HUES6 (cell line): ENCODE results near the gene ABCD3.
"Not testable (repeated sequence)": the region's sequence is repeated elsewhere in the genome, so short reads cannot be mapped to it uniquely, and the experiment has no call there.

ENCODE experiments used
- H3K27ac ChIP-seq: 2 replicates; pipeline ENCODE4 v1.7.0; 2013; ENCODE audit warnings: low read depth, mild to moderate bottlenecking, low read length, inconsistent platforms
- H3K27me3 ChIP-seq: 2 replicates; pipeline ENCODE4 v1.6.1; 2013; ENCODE audit warnings: low read length; ENCODE audit not compliant: control insufficient read depth, insufficient read depth
- H3K36me3 ChIP-seq: 2 replicates; pipeline ENCODE4 v1.6.1; 2013; ENCODE audit warnings: low read length; ENCODE audit not compliant: control insufficient read depth, insufficient read depth
- H3K4me1 ChIP-seq: 2 replicates; pipeline ENCODE4 v1.6.1; 2013; ENCODE audit warnings: low read length; ENCODE audit not compliant: control insufficient read depth, insufficient read depth
- H3K4me3 ChIP-seq: 2 replicates; pipeline ENCODE4 v1.5.1; 2013; ENCODE audit warnings: low read depth, low read length
- H3K9ac ChIP-seq: one replicate; pipeline ENCODE4 v1.6.1; 2013; ENCODE audit warnings: mild to moderate bottlenecking, low read length
- H3K9me3 ChIP-seq: 2 replicates; pipeline ENCODE4 v1.6.1; 2013; ENCODE audit warnings: low read depth, low read length; ENCODE audit not compliant: control insufficient read depth, insufficient read depth

Gene ABCD3

DNA sequence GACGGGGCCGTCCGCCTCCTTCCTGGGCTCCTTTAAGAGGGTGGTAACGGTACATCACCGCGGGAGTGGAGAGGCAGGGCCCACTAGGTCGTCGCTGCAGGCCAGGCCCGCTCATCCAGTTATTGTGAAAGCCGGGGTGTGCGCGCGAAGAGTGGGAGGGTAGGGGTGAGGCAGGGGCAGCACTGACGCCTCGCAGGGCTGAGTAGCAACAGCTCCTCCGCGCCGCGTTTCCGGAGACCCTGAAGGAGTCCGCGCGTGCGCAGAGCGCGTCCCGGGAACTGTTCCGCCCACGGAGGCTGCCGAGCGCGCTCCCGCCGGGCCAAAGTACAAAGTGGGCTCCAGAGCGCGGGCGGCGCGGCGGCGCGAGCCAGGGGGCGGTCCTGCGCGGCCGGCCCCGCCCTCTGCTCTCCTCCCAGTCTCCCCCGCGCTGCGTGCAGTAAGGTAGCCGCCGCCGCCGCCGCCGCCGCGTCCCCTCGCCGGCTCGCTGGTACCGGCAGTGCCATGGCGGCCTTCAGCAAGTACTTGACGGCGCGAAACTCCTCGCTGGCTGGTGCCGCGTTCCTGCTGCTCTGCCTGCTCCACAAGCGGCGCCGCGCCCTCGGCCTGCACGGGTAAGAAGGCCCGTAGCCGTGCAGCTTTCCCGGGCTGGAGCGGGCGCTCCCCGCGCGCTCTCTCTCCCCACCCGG lies at the start of gene ABCD3:
Gene ABCD3 (plus strand): TSS at position 412 of the 686 bp plus-strand sequence. CDS start 90 bp downstream, at position 502.
- H3K4me3 ChIP-seq = peak within 1 kb of the TSS; percentile 80
- no peaks in the 10 kb centered on the region for H3K36me3 ChIP-seq
- H3K9ac ChIP-seq = peak within 1 kb of the TSS; percentile 92
- no peaks in the 10 kb centered on the region for H3K9me3 ChIP-seq
- peak within 1 kb of the TSS; percentile 83; the same call in 1 of the 2 replicates for H3K27ac ChIP-seq
- H3K27me3 ChIP-seq = no peaks in the 10 kb centered on the region
- H3K4me1 ChIP-seq = peaks cover 9% of the 10 kb centered on the region; the same call in 1 of the 2 replicates

- H3K27me3 ChIP-seq = not testable (repeated sequence)
Measured at GRCh38 chr1:94372771-94373170, 45.4 kb upstream of the ABCD3 start.

GRCh38 chr1:94373311-94373710 lies 44.9 kb upstream of the ABCD3 start:
- peaks cover 11% of the 10 kb centered on the region for H3K9me3 ChIP-seq
- H3K27ac ChIP-seq, H3K4me1 ChIP-seq, H3K4me3 ChIP-seq, H3K9ac ChIP-seq, H3K27me3 ChIP-seq, H3K36me3 ChIP-seq: not testable (repeated sequence)

More at GRCh38 chr1:94372771-94373170, 45.4 kb upstream of the ABCD3 start:
- H3K27ac ChIP-seq, H3K9ac ChIP-seq, H3K36me3 ChIP-seq, H3K4me1 ChIP-seq, H3K4me3 ChIP-seq: not testable (repeated sequence)
- peaks cover 11% of the 10 kb centered on the region for H3K9me3 ChIP-seq

- not testable (repeated sequence) for H3K36me3 ChIP-seq, H3K27ac ChIP-seq, H3K9ac ChIP-seq, H3K27me3 ChIP-seq, H3K4me3 ChIP-seq, H3K9me3 ChIP-seq, H3K4me1 ChIP-seq
Measured at GRCh38 chr1:94375666-94376065, 42.5 kb upstream of the ABCD3 start.

- not testable (repeated sequence) for H3K4me1 ChIP-seq, H3K27ac ChIP-seq, H3K9ac ChIP-seq, H3K27me3 ChIP-seq, H3K36me3 ChIP-seq, H3K4me3 ChIP-seq, H3K9me3 ChIP-seq
Measured at GRCh38 chr1:94378493-94378892, 39.7 kb upstream of the ABCD3 start.

DNA sequence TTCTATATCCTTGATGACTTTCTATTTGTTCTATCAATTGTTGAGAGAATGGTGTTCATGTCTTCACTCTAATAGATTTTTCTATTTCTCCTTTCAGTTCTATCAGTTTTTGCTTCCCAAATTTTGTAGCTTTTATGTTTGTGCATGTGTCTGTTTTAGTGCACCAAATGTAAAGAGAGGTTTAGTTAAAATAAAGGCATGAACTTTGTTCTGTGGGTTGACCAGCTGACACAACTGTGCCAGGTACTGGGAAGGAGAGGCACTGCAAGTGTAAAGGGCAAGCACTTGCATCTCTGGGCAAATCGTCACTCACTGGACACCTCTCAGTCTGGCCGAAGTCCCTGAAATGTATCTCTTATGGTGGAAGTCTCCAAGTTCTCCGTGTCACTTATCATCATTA lies 38.6 kb upstream of the ABCD3 start:
- Histone ChIP-seq H3K9me3 (no peaks in the 10 kb centered on the region), H3K27ac (no peak overlapping the region), H3K4me1 (no peaks in the 10 kb centered on the region; the same call in 1 of the 2 replicates), H3K9ac (no peak overlapping the region), H3K36me3 (no peaks in the 10 kb centered on the region), H3K27me3 (no peaks in the 10 kb centered on the region), H3K4me3 (no peak overlapping the region)

DNA sequence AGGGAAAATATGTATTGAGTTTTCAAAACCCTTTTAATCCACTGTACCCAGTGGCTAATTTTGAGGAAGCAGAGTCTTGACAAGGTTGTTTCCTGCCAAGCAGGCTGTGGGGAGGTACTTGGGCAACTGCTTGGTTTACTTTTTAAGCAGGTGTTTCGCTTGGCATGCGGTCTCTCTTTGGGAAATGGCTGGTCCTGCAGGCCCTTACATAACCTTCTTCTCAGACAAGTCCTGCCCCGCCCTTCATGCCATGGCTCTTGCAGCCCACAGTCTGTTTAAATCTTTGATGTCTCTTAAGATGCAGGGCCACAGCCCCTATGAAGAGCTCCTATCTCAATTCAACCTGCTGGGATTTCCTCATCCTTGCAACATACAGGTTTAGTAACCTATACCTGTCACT lies 36.0 kb upstream of the ABCD3 start:
- no peaks in the 10 kb centered on the region for H3K27me3 ChIP-seq
- H3K9me3 ChIP-seq = no peaks in the 10 kb centered on the region
- H3K36me3 ChIP-seq = no peaks in the 10 kb centered on the region
- no peaks in the 10 kb centered on the region; the same call in 1 of the 2 replicates for H3K4me1 ChIP-seq
- no peak overlapping the region for H3K9ac ChIP-seq
- H3K27ac ChIP-seq = no peak overlapping the region
- H3K4me3 ChIP-seq = no peak overlapping the region

- no peak overlapping the region for H3K27ac ChIP-seq
- no peaks in the 10 kb centered on the region for H3K36me3 ChIP-seq
- no peak overlapping the region for H3K9ac ChIP-seq
- no peaks in the 10 kb centered on the region; the same call in 1 of the 2 replicates for H3K4me1 ChIP-seq
- H3K9me3 ChIP-seq = peaks cover 8% of the 10 kb centered on the region
- H3K4me3 ChIP-seq = no peak overlapping the region
- no peaks in the 10 kb centered on the region for H3K27me3 ChIP-seq
Measured at GRCh38 chr1:94383966-94384408, 34.2 kb upstream of the ABCD3 start.

GRCh38 chr1:94384485-94385265 lies 33.5 kb upstream of the ABCD3 start:
- Histone ChIP-seq H3K27ac (no peak overlapping the region), H3K4me3 (no peak overlapping the region), H3K36me3 (no peaks in the 10 kb centered on the region), H3K9me3 (peaks cover 15% of the 10 kb centered on the region), H3K9ac (no peak overlapping the region), H3K27me3 (no peaks in the 10 kb centered on the region), H3K4me1 (no peaks in the 10 kb centered on the region; the same call in 1 of the 2 replicates)

DNA sequence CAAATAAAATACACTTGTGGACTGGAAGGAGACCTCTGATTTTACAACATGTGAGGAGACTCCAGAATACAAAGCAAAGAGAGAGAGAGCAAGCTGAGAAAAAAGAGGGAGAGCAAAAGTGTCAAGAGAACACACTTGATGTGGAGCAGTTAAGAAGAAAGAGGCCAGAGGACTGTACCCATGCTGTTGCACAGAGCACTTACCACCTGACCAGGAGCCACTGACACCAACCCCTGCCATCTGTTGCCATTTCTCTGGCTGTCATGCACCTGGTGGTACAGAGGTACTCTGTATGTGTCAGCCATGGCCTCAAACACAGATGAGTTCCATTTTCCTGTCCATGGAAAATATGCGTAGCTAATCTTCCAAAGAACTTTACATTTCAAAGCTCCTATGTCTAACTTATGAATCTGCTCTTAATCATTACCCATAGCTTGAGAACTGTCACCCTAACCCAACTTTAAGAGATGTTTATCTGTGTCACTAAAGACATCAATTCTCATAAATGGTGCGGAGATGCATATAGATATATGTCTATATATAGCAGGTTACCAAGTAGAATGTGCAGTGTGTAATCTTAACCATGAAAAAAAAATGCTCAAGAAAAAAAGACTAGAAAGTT lies 32.8 kb upstream of the ABCD3 start:
- no peaks in the 10 kb centered on the region for H3K27me3 ChIP-seq
- H3K9ac ChIP-seq = no peak overlapping the region
- no peaks in the 10 kb centered on the region for H3K36me3 ChIP-seq
- H3K4me1 ChIP-seq = no peaks in the 10 kb centered on the region; the same call in 1 of the 2 replicates
- peaks cover 20% of the 10 kb centered on the region for H3K9me3 ChIP-seq
- no peak overlapping the region for H3K4me3 ChIP-seq
- no peak overlapping the region for H3K27ac ChIP-seq

DNA sequence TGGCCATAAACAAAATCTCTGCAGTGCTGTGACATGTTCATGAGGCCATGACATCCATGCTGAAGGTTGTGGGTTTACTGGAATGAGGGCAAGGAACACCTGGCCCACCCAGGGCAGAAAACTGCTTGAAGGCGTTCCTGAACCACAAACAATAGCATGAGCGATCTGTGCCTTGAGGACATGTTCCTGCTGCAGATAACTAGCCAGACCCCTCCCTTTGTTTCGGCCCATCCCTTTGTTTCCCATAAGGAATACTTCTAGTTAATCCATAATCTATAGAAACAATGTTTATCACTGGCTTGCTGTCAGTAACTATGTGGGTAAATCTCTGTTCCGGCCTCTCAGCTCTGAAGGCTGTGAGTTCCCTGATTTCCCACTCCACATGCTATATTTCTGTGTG lies 28.9 kb upstream of the ABCD3 start:
- Histone ChIP-seq H3K27me3 (no peaks in the 10 kb centered on the region), H3K36me3 (no peaks in the 10 kb centered on the region), H3K4me1 (peaks cover 2% of the 10 kb centered on the region)

More for the DNA sequence above, 28.9 kb upstream of the ABCD3 start:
- Histone ChIP-seq H3K4me3 (no peak overlapping the region), H3K27ac (no peak overlapping the region), H3K9ac (no peak overlapping the region), H3K9me3 (peaks cover 37% of the 10 kb centered on the region)
